BJ (cell line): Measurements from ENCODE around the gene SLC24A1. TPM values are rescaled to one million over a fixed set of nuclear protein-coding genes. Genes with fewer than 3 reads are reported as not detected.
"Not testable (repeated sequence)": the region's sequence is repeated elsewhere in the genome, so short reads cannot be mapped to it uniquely, and the experiment has no call there.

ENCODE experiments used
- CTCF ChIA-PET: fragments of 350-600 bp; formaldehyde crosslinking; extraction: SDS; loops from one replicate; lab custom pipeline; 2021; ENCODE audit warnings: antibody characterized with exemption, inconsistent platforms; lab: Yijun Ruan, JAX
- POLR2A ChIA-PET: fragments of 300-600 bp; sonication (Branson Sonifier 250); formaldehyde crosslinking; extraction: SDS; loops from one replicate; lab custom pipeline; 2021; ENCODE audit warnings: antibody characterized with exemption; lab: Charles Lee
- DNase-seq: peaks from one replicate; pipeline ENCODE4 v3.0.0-alpha.2; 2011; ENCODE audit warnings: low read depth
- H3K27me3 ChIP-seq: 2 replicates; pipeline ENCODE4 v1.6.0; 2011; ENCODE audit warnings: low read length; ENCODE audit not compliant: control insufficient read depth, insufficient read depth
- H3K36me3 ChIP-seq: 2 replicates; pipeline ENCODE4 v1.5.1; 2011; ENCODE audit warnings: low read length; ENCODE audit not compliant: control insufficient read depth, insufficient read depth
- H3K4me3 ChIP-seq: 2 replicates; pipeline ENCODE4 v1.5.1; 2011; ENCODE audit warnings: low read depth, mild to moderate bottlenecking, control low read depth, low read length
- polyA plus RNA-seq: library from polyadenylated mRNA; depleted of rRNA; stranded (reverse); fragments of >200 nt; gene quantifications from 2 replicates; pipeline ENCODE4 v1.2.3, GENCODE V29; 2011
- TF ChIP-seq, protein P1 (sequence below): IDR thresholded peaks from 2 replicates; pipeline ENCODE4 v1.5.1; 2011; ENCODE audit warnings: low read depth, mild to moderate bottlenecking, control low read depth, inconsistent platforms, low read length, moderate library complexity; ENCODE audit not compliant: insufficient read depth

Gene SLC24A1
- polyA plus RNA-seq, 1 experiment: 7.0 TPM

DNA sequence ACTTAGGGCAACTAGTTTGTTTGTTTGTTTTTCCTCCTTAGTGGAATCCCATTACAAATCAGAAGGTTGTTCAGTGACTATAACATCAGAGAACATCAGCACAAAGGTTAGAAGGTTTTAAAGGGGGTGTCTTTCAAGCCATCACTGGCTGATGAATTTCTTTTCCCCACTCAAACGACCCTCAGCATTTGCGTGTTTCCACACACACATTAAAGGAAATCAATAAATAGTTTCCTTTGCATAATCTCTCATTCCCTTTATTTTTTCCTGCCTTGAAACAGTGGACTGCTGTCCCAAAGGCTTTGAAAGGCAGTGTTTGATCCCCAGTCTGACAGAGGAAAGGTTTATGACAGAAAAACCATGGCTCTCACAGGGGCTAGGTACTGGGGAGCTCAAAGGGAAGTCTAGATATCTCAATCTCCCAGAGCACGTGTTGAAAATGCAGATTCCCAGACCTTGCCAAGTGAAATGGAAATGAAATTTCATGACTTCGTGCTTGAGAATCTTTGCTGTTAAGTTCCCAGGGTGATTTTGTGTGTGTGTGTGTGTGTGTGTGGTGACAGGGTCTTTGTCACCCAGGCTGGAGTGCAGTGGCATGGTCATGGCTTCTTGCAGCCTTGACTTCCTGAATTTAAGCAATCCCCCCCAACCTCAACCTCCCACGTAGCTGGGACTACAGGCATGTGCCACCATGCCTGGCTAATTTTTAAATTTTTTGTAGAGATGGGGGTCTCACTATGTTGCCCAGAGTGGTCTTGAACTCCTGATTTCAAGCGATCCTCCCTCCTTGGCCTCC lies 8.6 kb upstream of the SLC24A1 start:
- no peak for DNase-seq
- H3K27me3 ChIP-seq: no peaks in the 10 kb centered on the region
- TF ChIP-seq, protein P1, sequence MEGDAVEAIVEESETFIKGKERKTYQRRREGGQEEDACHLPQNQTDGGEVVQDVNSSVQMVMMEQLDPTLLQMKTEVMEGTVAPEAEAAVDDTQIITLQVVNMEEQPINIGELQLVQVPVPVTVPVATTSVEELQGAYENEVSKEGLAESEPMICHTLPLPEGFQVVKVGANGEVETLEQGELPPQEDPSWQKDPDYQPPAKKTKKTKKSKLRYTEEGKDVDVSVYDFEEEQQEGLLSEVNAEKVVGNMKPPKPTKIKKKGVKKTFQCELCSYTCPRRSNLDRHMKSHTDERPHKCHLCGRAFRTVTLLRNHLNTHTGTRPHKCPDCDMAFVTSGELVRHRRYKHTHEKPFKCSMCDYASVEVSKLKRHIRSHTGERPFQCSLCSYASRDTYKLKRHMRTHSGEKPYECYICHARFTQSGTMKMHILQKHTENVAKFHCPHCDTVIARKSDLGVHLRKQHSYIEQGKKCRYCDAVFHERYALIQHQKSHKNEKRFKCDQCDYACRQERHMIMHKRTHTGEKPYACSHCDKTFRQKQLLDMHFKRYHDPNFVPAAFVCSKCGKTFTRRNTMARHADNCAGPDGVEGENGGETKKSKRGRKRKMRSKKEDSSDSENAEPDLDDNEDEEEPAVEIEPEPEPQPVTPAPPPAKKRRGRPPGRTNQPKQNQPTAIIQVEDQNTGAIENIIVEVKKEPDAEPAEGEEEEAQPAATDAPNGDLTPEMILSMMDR: no peak
- ChIA-PET POLR2A (no interaction called here), CTCF (interaction anchor here (0.6 to 1.6 kb wide), 3 partner anchors 26 to 147 kb away, joined by 3 to 5 read pairs (median 3); no protein-coding TSS in a partner anchor)
- no peak overlapping the region for H3K4me3 ChIP-seq
- H3K36me3 ChIP-seq: no peaks in the 10 kb centered on the region

DNA sequence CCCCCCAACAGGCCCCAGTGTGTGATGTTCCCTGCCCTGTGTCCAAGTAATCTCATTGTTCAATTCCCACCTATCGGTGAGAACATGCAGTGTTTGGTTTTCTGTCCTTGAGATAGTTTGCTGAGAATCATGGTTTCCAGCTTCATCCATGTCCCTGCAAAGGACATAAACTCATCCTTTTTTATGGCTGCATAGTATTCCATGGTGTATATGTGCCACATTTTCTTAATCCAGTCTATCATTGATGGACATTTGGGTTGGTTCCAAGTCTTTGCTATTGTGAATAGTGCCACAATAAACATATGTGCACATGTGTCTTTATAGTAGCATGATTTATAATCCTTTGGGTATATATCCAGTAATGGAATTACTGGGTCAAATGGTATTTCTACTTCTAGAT lies 5.9 kb upstream of the SLC24A1 start:
- H3K4me3 ChIP-seq, CTCF ChIA-PET, POLR2A ChIA-PET, H3K27me3 ChIP-seq, H3K36me3 ChIP-seq, DNase-seq: not testable (repeated sequence)

DNA sequence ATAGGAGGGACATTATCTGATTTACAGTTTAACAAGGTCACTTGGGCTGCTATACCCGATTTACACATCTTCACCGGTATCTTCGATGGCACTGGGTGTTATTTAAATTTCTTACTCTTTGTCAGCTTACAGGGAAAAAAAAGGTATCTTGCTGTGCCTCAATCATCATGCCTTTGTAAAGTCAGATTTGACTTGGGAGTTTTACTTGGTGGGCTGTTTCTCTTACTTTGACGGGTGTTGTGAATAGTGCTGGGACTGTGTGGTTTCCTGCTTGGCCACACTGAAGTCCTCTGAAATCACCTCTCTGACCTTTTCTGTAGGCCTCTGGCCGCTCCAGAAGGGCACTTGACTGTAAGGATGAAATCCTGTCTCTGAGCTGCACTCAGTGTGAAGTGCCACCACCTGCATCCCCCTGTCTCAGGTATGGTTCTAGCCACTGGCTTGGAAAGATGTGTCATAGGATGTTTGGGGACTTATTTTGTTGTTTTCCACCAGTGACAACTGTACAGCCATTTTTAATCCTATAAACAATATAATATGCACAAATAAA lies 3.1 kb upstream of the SLC24A1 start:
- TF ChIP-seq, protein P1: no peak

DNA sequence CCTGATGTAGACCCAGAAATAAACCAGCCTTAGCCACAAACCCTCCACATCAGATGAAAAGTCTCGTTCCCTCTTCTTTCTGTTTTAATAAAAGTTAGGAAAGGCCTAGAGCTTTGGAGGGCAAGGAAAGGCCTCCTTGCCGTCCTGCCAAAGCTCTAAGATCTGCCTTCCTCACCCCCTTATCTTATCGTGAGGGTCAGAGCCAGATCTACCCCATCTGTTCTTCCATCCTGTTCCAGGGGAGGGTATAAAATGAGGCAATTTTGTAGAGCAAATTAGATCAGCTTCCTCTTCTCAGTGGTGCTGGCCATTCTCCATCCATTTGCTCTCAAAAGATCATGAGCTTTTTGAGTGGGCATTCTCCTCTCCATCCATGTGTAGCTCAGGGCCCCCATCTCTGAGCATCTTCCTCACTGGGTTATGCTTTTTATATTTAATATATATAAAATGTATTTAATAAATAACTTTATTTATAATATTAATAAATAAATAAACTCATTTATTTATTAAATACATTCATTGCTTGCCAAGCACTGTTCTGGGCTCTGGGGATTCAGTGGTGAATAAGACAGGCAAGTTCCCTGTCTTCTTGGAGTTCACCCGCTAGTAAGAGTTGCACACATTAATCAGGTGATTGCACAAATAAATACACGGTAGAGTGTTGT lies 2.0 kb upstream of the SLC24A1 start:
- ChIA-PET CTCF (interaction anchor here (0.7 kb wide), 1 partner anchor 9 kb away, joined by 3 read pairs; the partner anchor contains the start of gene INTS14), POLR2A (no interaction called here)
- Histone ChIP-seq H3K27me3 (no peaks in the 10 kb centered on the region), H3K4me3 (no peak overlapping the region), H3K36me3 (no peaks in the 10 kb centered on the region)
- TF ChIP-seq, protein P1: no peak
- no peak for DNase-seq

More for the DNA sequence above, 3.1 kb upstream of the SLC24A1 start:
- no peaks in the 10 kb centered on the region for H3K36me3 ChIP-seq
- DNase-seq: no peak
- H3K27me3 ChIP-seq: no peaks in the 10 kb centered on the region
- ChIA-PET CTCF (no interaction called here), POLR2A (no interaction called here)
- H3K4me3 ChIP-seq: no peak overlapping the region

DNA sequence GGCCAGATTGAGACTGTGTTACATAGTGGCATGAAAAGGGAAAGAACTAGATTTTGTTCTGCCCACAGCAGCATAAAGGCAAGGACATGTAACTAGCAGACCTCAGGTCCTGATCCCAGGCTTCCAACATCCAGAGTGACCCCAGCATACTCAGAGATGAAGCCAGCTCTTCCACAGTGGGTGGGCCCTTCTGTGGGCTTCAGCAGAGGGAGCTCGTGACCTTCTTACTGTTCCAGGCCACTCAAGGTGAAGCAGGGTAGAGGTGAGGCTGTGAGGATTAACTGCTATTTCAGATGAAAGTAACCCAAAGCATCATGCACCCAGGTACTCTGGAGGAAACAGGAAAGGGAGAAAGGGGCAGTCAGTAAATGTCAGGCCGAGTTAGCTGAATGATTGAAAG lies 905 bp upstream of the SLC24A1 start:
- H3K27me3 ChIP-seq: no peaks in the 10 kb centered on the region
- H3K4me3 ChIP-seq: no peak overlapping the region
- no peaks in the 10 kb centered on the region; the same call in 1 of the 2 replicates for H3K36me3 ChIP-seq
- no peak for DNase-seq
- TF ChIP-seq, protein P1: no peak
- POLR2A ChIA-PET: no interaction called here
- CTCF ChIA-PET: interaction anchor here (2.2 kb wide), 1 partner anchor 18 kb away, joined by 10 read pairs; no protein-coding TSS in a partner anchor
